WTC11 (cell line): Measurements from ENCODE around the gene ANKRD37. TPM values are rescaled to one million over a fixed set of nuclear protein-coding genes. Genes with fewer than 3 reads are reported as not detected.

Source experiments
- ATAC-seq: fragments of 200-7000 bp; cut with Tn5 transposase; 2 replicates; pipeline ENCODE4 v1.10.0; 2021; ENCODE audit warnings: mild to moderate bottlenecking, moderate library complexity
- CTCF ChIA-PET: fragments of 300-600 bp; sonication (Branson Sonifier 250); formaldehyde crosslinking; loops from one replicate; lab custom pipeline; 2021; ENCODE audit warnings: antibody characterized with exemption; lab: Charles Lee
- POLR2A ChIA-PET: fragments of 350-600 bp; sonication (Branson Sonifier 250); formaldehyde crosslinking; loops from one replicate; lab custom pipeline; 2021; ENCODE audit warnings: antibody characterized with exemption; lab: Charles Lee
- DNase-seq: peaks from one replicate; pipeline ENCODE4 v3.0.0; 2021; ENCODE audit warnings: low spot score
- H3K27ac Mint-ChIP-seq: 2 replicates; pipeline ENCODE4 v1.8.0; 2021; ENCODE audit warnings: mixed read lengths
- H3K27me3 Mint-ChIP-seq: 2 replicates; pipeline ENCODE4 v1.8.0; 2021; ENCODE audit warnings: low read depth, mild to moderate bottlenecking, moderate library complexity, mixed read lengths
- H3K36me3 Mint-ChIP-seq: 2 replicates; pipeline ENCODE4 v1.8.0; 2021; ENCODE audit warnings: mixed read lengths
- H3K4me1 Mint-ChIP-seq: 2 replicates; pipeline ENCODE4 v1.8.0; 2022; ENCODE audit warnings: mixed read lengths
- H3K4me3 Mint-ChIP-seq: 2 replicates; pipeline ENCODE4 v1.8.0; 2021; ENCODE audit warnings: mild to moderate bottlenecking, moderate library complexity, mixed read lengths
- H3K9me3 Mint-ChIP-seq: 2 replicates; pipeline ENCODE4 v1.8.0; 2021; ENCODE audit warnings: mixed read lengths
- CREB1 ChIP-seq: sonication (generic); formaldehyde crosslinking; IDR thresholded peaks from 2 replicates; pipeline ENCODE4 v1.8.0; 2023; ENCODE audit warnings: mild to moderate bottlenecking, missing genetic modification reagents
- CREM ChIP-seq: sonication (generic); formaldehyde crosslinking; IDR thresholded peaks from 2 replicates; pipeline ENCODE4 v1.8.1; 2022; ENCODE audit warnings: mild to moderate bottlenecking, missing genetic modification reagents, moderate library complexity
- CTCF ChIP-seq: fragments of 200-600 bp; IDR thresholded peaks from 2 replicates; pipeline ENCODE4 v1.8.0; 2022; ENCODE audit warnings: antibody characterized with exemption
- E2F4 ChIP-seq: sonication (generic); formaldehyde crosslinking; IDR thresholded peaks from 2 replicates; pipeline ENCODE4 v1.8.1; 2022; ENCODE audit warnings: low read depth, mild to moderate bottlenecking, moderate library complexity, missing genetic modification reagents, borderline replicate concordance
- E2F5 ChIP-seq: sonication (generic); formaldehyde crosslinking; IDR thresholded peaks from 2 replicates; pipeline ENCODE4 v1.8.1; 2022; ENCODE audit warnings: mild to moderate bottlenecking, moderate library complexity, missing genetic modification reagents
- FOXP1 ChIP-seq: sonication (generic); formaldehyde crosslinking; IDR thresholded peaks from 2 replicates; pipeline ENCODE4 v1.8.0; 2022; ENCODE audit warnings: missing genetic modification reagents, mild to moderate bottlenecking, moderate library complexity, borderline replicate concordance
- FOXP4 ChIP-seq: sonication (generic); formaldehyde crosslinking; IDR thresholded peaks from 2 replicates; pipeline ENCODE4 v1.8.0; 2022; ENCODE audit warnings: mild to moderate bottlenecking, missing genetic modification reagents
- IRF1 ChIP-seq: sonication (generic); formaldehyde crosslinking; IDR thresholded peaks from 2 replicates; pipeline ENCODE4 v1.8.0; 2023; ENCODE audit warnings: missing genetic modification reagents
- JUN ChIP-seq: sonication (generic); formaldehyde crosslinking; IDR thresholded peaks from 2 replicates; pipeline ENCODE4 v1.8.0; 2023; ENCODE audit warnings: mild to moderate bottlenecking, missing genetic modification reagents
- MLX ChIP-seq: sonication (generic); formaldehyde crosslinking; IDR thresholded peaks from 2 replicates; pipeline ENCODE4 v1.8.1; 2023; ENCODE audit warnings: mild to moderate bottlenecking, missing genetic modification reagents, moderate library complexity
- OVOL2 ChIP-seq: fragments of 250-450 bp; sonication (Bioruptor Pico); IDR thresholded peaks from 2 replicates; pipeline ENCODE4 v1.9.0; 2021; ENCODE audit warnings: mild to moderate bottlenecking, borderline replicate concordance
- PRDM15 ChIP-seq: sonication (generic); formaldehyde crosslinking; IDR thresholded peaks from 2 replicates; pipeline ENCODE4 v1.8.0; 2022; ENCODE audit warnings: missing genetic modification reagents
- RELA ChIP-seq: sonication (generic); formaldehyde crosslinking; IDR thresholded peaks from 2 replicates; pipeline ENCODE4 v1.8.1; 2022; ENCODE audit warnings: missing genetic modification reagents, mild to moderate bottlenecking, borderline replicate concordance
- SMAD3 ChIP-seq: sonication (generic); formaldehyde crosslinking; IDR thresholded peaks from 2 replicates; pipeline ENCODE4 v1.8.0; 2022; ENCODE audit warnings: missing genetic modification reagents, mild to moderate bottlenecking, borderline replicate concordance
- TP53 ChIP-seq: sonication (generic); formaldehyde crosslinking; IDR thresholded peaks from 2 replicates; pipeline ENCODE4 v1.8.1; 2023; ENCODE audit warnings: mild to moderate bottlenecking, missing genetic modification reagents
- ZNF671 ChIP-seq: fragments of 250-450 bp; sonication (Bioruptor Pico); IDR thresholded peaks from 2 replicates; pipeline ENCODE4 v1.8.0; 2021; ENCODE audit warnings: mild to moderate bottlenecking
- ZSCAN18 ChIP-seq: fragments of 250-450 bp; sonication (Bioruptor Pico); IDR thresholded peaks from 2 replicates; pipeline ENCODE4 v2.1.2; 2022; ENCODE audit warnings: mild to moderate bottlenecking, moderate library complexity
- total RNA-seq: library from RNA; stranded (reverse); gene quantifications from 3 replicates; pipeline ENCODE4 v1.2.3, GENCODE V29; 2021

The ANKRD37 gene
- total RNA-seq, 1 experiment from 2014 or later: 3.0 TPM

- ChIA-PET POLR2A (no interaction called here), CTCF (no interaction called here)
- Mint-ChIP-seq H3K27me3 (no peaks in the 10 kb centered on the region; the same call in 1 of the 2 replicates), H3K36me3 (peaks cover 18% of the 10 kb centered on the region), H3K9me3 (peaks cover 7% of the 10 kb centered on the region), H3K4me1 (no peaks in the 10 kb centered on the region), H3K4me3 (no peak overlapping the region), H3K27ac (no peak overlapping the region)
- no peak for ATAC-seq
- no peak for TF ChIP-seq ZNF671 (CRISPR knock-in tag)
- DNase-seq: no peak
Observed at GRCh38 chr4:185411849-185412248, 15.2 kb downstream of the ANKRD37 start.

- Mint-ChIP-seq H3K27me3 (no peaks in the 10 kb centered on the region; the same call in 1 of the 2 replicates), H3K27ac (no peak overlapping the region), H3K4me1 (no peaks in the 10 kb centered on the region), H3K36me3 (peaks cover 22% of the 10 kb centered on the region), H3K4me3 (no peak overlapping the region), H3K9me3 (peaks cover 7% of the 10 kb centered on the region)
- ATAC-seq: no peak
- DNase-seq: no peak
- CTCF ChIA-PET: no interaction called here
- POLR2A ChIA-PET: no interaction called here
- TF ChIP-seq IRF1 (no peak), E2F5 (CRISPR knock-in tag) (no peak), MLX (CRISPR knock-in tag) (no peak), RELA (CRISPR knock-in tag) (no peak), TP53 (no peak), FOXP1 (CRISPR knock-in tag) (no peak), FOXP4 (CRISPR knock-in tag) (no peak), CREM (CRISPR knock-in tag) (no peak), ZSCAN18 (CRISPR knock-in tag) (no peak), CTCF (no peak), JUN (CRISPR knock-in tag) (no peak), PRDM15 (CRISPR knock-in tag) (no peak), SMAD3 (CRISPR knock-in tag) (no peak), CREB1 (CRISPR knock-in tag) (no peak), OVOL2 (CRISPR knock-in tag) (no peak), E2F4 (CRISPR knock-in tag) (no peak)
Observed at GRCh38 chr4:185412412-185412811, 15.8 kb downstream of the ANKRD37 start.
